ENCODE data around the gene DVL1. TPM values are rescaled to one million over a fixed set of nuclear protein-coding genes. Genes with fewer than 3 reads are reported as not detected.

DVL1 gene
- total and polyA plus RNA-seq, 2 of the 13 experiments (the other 11 are each of a cell fraction or from before 2014, with no cell fraction given) = 30.8 to 60.4 TPM

GRCh38 chr1:1347026-1347595 is 2.1 kb downstream of the DVL1 start:
- DNase-seq (ENCODE audit: low spot score) (no peak), ATAC-seq (no peak; the same call in 2 of the 3 replicates), FAIRE-seq (no peak)
- Histone ChIP-seq H3K9ac (ENCODE audit: insufficient read depth, low read depth, low read length) (peak overlapping the region; percentile 91), H4K20me1 (ENCODE audit: insufficient read depth, low read length) (peaks cover 29% of the 10 kb centered on the region; the same call in 1 of the 2 replicates), H3K36me3 (replicated peaks in 1 of 2; ENCODE audit: control insufficient read depth in 1 of 2, insufficient read depth in 2 of 2, low read length in 2 of 2) (no peaks in the 10 kb centered on the region), H3K4me1 (ENCODE audit: insufficient read depth, low read length) (peaks cover 51% of the 10 kb centered on the region), H3K4me3 (replicated peaks in 1 of 3; ENCODE audit: insufficient read depth in 1 of 3, low read depth in 2 of 3, low read length in 3 of 3) (peak overlapping the region; percentile 79 to 89 (median 85)), H3K4me2 (ENCODE audit: low read depth, low read length) (peak overlapping the region; percentile 91), H3K79me2 (ENCODE audit: insufficient read depth, low read length) (peaks cover 48% of the 10 kb centered on the region), H3K27ac (ENCODE audit: extremely low read length, insufficient read depth, low read length) (peak overlapping the region; percentile 82), H3K27me3 (ENCODE audit: control insufficient read depth in 1 of 2, insufficient read depth in 2 of 2, low read length in 2 of 2) (no peaks in the 10 kb centered on the region), H2AFZ (ENCODE audit: low read length) (no peak overlapping the region), H3K9me3 (ENCODE audit: low read length) (no peaks in the 10 kb centered on the region)
- in situ Hi-C loops (cut with HindIII; ENCODE audit: extremely low pct_ligation_motif_present, low pct_unique_long_range_greater_than_20kb) = no loop called here
- ChIA-PET POLR2A (interaction anchor here (0.8 to 2.7 kb wide), 12 partner anchors 12 to 85 kb away, joined by 3 to 38 read pairs (median 6); partner anchors contain the start of genes AURKAIP1, CCNL2, MXRA8 and TAS1R3), CTCF (ENCODE audit: low intra/inter-chr PET ratio, low total read pairs) (no interaction called here)
- WGBS (ENCODE audit: low lambda C conversion rate) = 69% methylated on average over 9 of the region's 10 CpGs
- intact Hi-C loops (cut with micrococcal nuclease; ENCODE audit: unreplicated experiment) = loop anchor here (1.0 kb wide), 1 partner anchor 25 kb away; no protein-coding TSS in a partner anchor
- no TSS peak for BruUV-seq (replicated peaks)
- TF ChIP-seq RFX5 (IDR thresholded peaks at IDR 0.05; ENCODE audit: low read depth, low read length) (no peak), ZSCAN21 (CRISPR knock-in tag; IDR thresholded peaks at IDR 0.05; ENCODE audit: borderline replicate concordance) (no peak), NFE2L2 (IDR thresholded peaks at IDR 0.05; ENCODE audit: low read length) (no peak), ZNF772 (CRISPR knock-in tag; IDR thresholded peaks at IDR 0.05) (no peak), NFATC3 (CRISPR knock-in tag; IDR thresholded peaks at IDR 0.05) (0 out of 2 replicates have a peak, but pooled peaks have one; percentile 13), ZNF543 (CRISPR knock-in tag; IDR thresholded peaks at IDR 0.05) (no peak), U2AF1 (optimal IDR thresholded peaks at IDR 0.05; ENCODE audit: low read depth, low read length) (no peak), JARID2 (CRISPR knock-in tag; IDR thresholded peaks at IDR 0.05; ENCODE audit: insufficient replicate concordance) (no peak), YY1 (IDR thresholded peaks at IDR 0.05; ENCODE audit: insufficient read depth, insufficient replicate concordance, low read depth, low read length) (no peak), ZNF138 (CRISPR knock-in tag; IDR thresholded peaks at IDR 0.05; ENCODE audit: low read depth) (no peak), ZBTB4 (CRISPR knock-in tag; IDR thresholded peaks at IDR 0.05; ENCODE audit: borderline replicate concordance) (no peak; the same call in 1 of the 2 replicates), NCOR1 (IDR thresholded peaks at IDR 0.05; ENCODE audit: borderline replicate concordance, low read length) (no peak), JDP2 (CRISPR knock-in tag; IDR thresholded peaks at IDR 0.05; ENCODE audit: borderline replicate concordance) (no peak), PAX8 (CRISPR knock-in tag; IDR thresholded peaks at IDR 0.05; ENCODE audit: borderline replicate concordance) (0 out of 2 replicates have a peak, but pooled peaks have one; percentile 5), MAFG (CRISPR knock-in tag; IDR thresholded peaks at IDR 0.05) (0 out of 2 replicates have a peak, but pooled peaks have one; percentile 20), NFKB2 (CRISPR knock-in tag; IDR thresholded peaks at IDR 0.05; ENCODE audit: borderline replicate concordance) (no peak), MED1 (CRISPR knock-in tag; IDR thresholded peaks at IDR 0.05) (no peak), ZNF558 (CRISPR knock-in tag; IDR thresholded peaks at IDR 0.05; ENCODE audit: borderline replicate concordance) (no peak), ZNF724P (CRISPR knock-in tag; IDR thresholded peaks at IDR 0.05; ENCODE audit: borderline replicate concordance) (no peak), ZNF329 (CRISPR knock-in tag; IDR thresholded peaks at IDR 0.05; ENCODE audit: low read depth) (no peak), ZNF83 (CRISPR knock-in tag; IDR thresholded peaks at IDR 0.05; ENCODE audit: borderline replicate concordance) (no peak), ZNF160 (CRISPR knock-in tag; IDR thresholded peaks at IDR 0.05) (no peak)
- TF ChIP-seq, protein P1, sequence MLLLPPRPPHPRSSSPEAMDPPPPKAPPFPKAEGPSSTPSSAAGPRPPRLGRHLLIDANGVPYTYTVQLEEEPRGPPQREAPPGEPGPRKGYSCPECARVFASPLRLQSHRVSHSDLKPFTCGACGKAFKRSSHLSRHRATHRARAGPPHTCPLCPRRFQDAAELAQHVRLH (CRISPR knock-in tag; IDR thresholded peaks at IDR 0.05; ENCODE audit: borderline replicate concordance, low read depth) = no peak

Measured in HepG2 (cell line).